ENCODE data around the gene GET4.
"Not testable (repeated sequence)": the region's sequence is repeated elsewhere in the genome, so short reads cannot be mapped to it uniquely, and the experiment has no call there.

Gene GET4

DNA sequence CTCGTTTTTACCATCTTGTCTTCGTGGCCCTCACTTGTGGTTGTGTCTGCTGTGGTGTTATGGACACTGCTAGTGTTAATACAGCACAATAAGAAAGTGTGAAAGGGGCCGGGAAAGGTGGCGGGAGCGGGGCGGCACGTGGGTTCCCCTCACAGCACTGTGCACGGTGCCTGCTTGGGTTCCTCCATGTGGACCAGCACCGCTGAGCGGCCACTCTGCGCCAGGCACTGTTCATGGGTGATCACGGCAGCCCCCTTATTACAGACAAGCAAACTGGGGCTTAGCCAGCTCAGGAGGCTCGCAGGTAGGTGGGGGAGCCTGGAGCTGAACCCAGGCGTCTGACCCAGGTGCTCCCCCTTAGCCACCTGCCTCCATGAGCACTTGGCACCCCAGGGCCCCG is 31.8 kb upstream of the GET4 start:
- H3K9ac ChIP-seq = no peak overlapping the region
- no peaks in the 10 kb centered on the region for H3K36me3 ChIP-seq (ENCODE audit: control insufficient read depth, insufficient read depth, low read length)
- no peaks in the 10 kb centered on the region for H3K27me3 ChIP-seq (ENCODE audit: control insufficient read depth, insufficient read depth, low read length)
- H3K27ac ChIP-seq = no peak overlapping the region
- no peaks in the 10 kb centered on the region for H3K9me3 ChIP-seq (ENCODE audit: control insufficient read depth, low read length)
- no peaks in the 10 kb centered on the region for H3K4me1 ChIP-seq
- no peak overlapping the region for H2AFZ ChIP-seq
- no peak overlapping the region for H3K4me2 ChIP-seq (ENCODE audit: low read length)
- peaks cover 43% of the 10 kb centered on the region for H3K79me2 ChIP-seq
- TF ChIP-seq, protein P1, sequence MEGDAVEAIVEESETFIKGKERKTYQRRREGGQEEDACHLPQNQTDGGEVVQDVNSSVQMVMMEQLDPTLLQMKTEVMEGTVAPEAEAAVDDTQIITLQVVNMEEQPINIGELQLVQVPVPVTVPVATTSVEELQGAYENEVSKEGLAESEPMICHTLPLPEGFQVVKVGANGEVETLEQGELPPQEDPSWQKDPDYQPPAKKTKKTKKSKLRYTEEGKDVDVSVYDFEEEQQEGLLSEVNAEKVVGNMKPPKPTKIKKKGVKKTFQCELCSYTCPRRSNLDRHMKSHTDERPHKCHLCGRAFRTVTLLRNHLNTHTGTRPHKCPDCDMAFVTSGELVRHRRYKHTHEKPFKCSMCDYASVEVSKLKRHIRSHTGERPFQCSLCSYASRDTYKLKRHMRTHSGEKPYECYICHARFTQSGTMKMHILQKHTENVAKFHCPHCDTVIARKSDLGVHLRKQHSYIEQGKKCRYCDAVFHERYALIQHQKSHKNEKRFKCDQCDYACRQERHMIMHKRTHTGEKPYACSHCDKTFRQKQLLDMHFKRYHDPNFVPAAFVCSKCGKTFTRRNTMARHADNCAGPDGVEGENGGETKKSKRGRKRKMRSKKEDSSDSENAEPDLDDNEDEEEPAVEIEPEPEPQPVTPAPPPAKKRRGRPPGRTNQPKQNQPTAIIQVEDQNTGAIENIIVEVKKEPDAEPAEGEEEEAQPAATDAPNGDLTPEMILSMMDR (IDR thresholded peaks at IDR 0.05) = no peak
- H3K4me3 ChIP-seq (ENCODE audit: low read depth, low read length) = no peak overlapping the region

- H3K36me3 ChIP-seq (ENCODE audit: control insufficient read depth, insufficient read depth, low read length) = no peaks in the 10 kb centered on the region
- no peak overlapping the region for H3K27ac ChIP-seq
- TF ChIP-seq, protein P1 (IDR thresholded peaks at IDR 0.05) = no peak
- H3K4me2 ChIP-seq (ENCODE audit: low read length) = no peak overlapping the region
- H3K4me3 ChIP-seq (ENCODE audit: low read depth, low read length) = no peak overlapping the region
- no peak overlapping the region for H2AFZ ChIP-seq
- H3K9me3 ChIP-seq (ENCODE audit: control insufficient read depth, low read length) = no peaks in the 10 kb centered on the region
- no peaks in the 10 kb centered on the region for H3K27me3 ChIP-seq (ENCODE audit: control insufficient read depth, insufficient read depth, low read length)
- H3K4me1 ChIP-seq = no peaks in the 10 kb centered on the region
- H3K79me2 ChIP-seq = peaks cover 40% of the 10 kb centered on the region
- no peak overlapping the region for H3K9ac ChIP-seq
Measured at GRCh38 chr7:845091-845490, 31.3 kb upstream of the GET4 start.

- Histone ChIP-seq H3K36me3 (ENCODE audit: control insufficient read depth, insufficient read depth, low read length) (no peaks in the 10 kb centered on the region), H3K27ac (no peak overlapping the region)
Measured at GRCh38 chr7:845731-846130, 30.6 kb upstream of the GET4 start.

GRCh38 chr7:846958-847650 is 29.2 kb upstream of the GET4 start:
- not testable (repeated sequence) for H3K9me3 ChIP-seq (ENCODE audit: control insufficient read depth, low read length); H3K27me3 ChIP-seq (ENCODE audit: control insufficient read depth, insufficient read depth, low read length); H3K27ac ChIP-seq; H3K36me3 ChIP-seq (ENCODE audit: control insufficient read depth, insufficient read depth, low read length); H3K9ac ChIP-seq; H3K4me1 ChIP-seq; H3K4me3 ChIP-seq (ENCODE audit: low read depth, low read length); H3K4me2 ChIP-seq (ENCODE audit: low read length); H2AFZ ChIP-seq
- peaks cover 36% of the 10 kb centered on the region for H3K79me2 ChIP-seq

More at GRCh38 chr7:845731-846130, 30.6 kb upstream of the GET4 start:
- no peak overlapping the region for H3K9ac ChIP-seq
- H2AFZ ChIP-seq = no peak overlapping the region
- no peak overlapping the region for H3K4me2 ChIP-seq (ENCODE audit: low read length)
- no peaks in the 10 kb centered on the region for H3K9me3 ChIP-seq (ENCODE audit: control insufficient read depth, low read length)
- H3K27me3 ChIP-seq (ENCODE audit: control insufficient read depth, insufficient read depth, low read length) = no peaks in the 10 kb centered on the region
- H3K4me3 ChIP-seq (ENCODE audit: low read depth, low read length) = no peak overlapping the region
- no peaks in the 10 kb centered on the region for H3K4me1 ChIP-seq
- TF ChIP-seq, protein P1 (IDR thresholded peaks at IDR 0.05) = no peak
- peaks cover 38% of the 10 kb centered on the region for H3K79me2 ChIP-seq

- not testable (repeated sequence) for H3K27me3 ChIP-seq (ENCODE audit: control insufficient read depth, insufficient read depth, low read length); H3K36me3 ChIP-seq (ENCODE audit: control insufficient read depth, insufficient read depth, low read length); H3K4me1 ChIP-seq; H3K4me3 ChIP-seq (ENCODE audit: low read depth, low read length); H3K4me2 ChIP-seq (ENCODE audit: low read length); H2AFZ ChIP-seq; H3K27ac ChIP-seq; H3K9ac ChIP-seq; H3K9me3 ChIP-seq (ENCODE audit: control insufficient read depth, low read length)
- H3K79me2 ChIP-seq = peaks cover 33% of the 10 kb centered on the region
Measured at GRCh38 chr7:847728-848127, 28.6 kb upstream of the GET4 start.

GRCh38 chr7:849145-849544 is 27.2 kb upstream of the GET4 start:
- TF ChIP-seq, protein P1 (IDR thresholded peaks at IDR 0.05) = no peak
- Histone ChIP-seq H3K27ac (no peak overlapping the region), H2AFZ (no peak overlapping the region), H3K36me3 (ENCODE audit: control insufficient read depth, insufficient read depth, low read length) (no peaks in the 10 kb centered on the region), H3K9ac (no peak overlapping the region), H3K9me3 (ENCODE audit: control insufficient read depth, low read length) (no peaks in the 10 kb centered on the region), H3K4me3 (ENCODE audit: low read depth, low read length) (no peak overlapping the region), H3K79me2 (peaks cover 31% of the 10 kb centered on the region), H3K4me2 (ENCODE audit: low read length) (no peak overlapping the region), H3K27me3 (ENCODE audit: control insufficient read depth, insufficient read depth, low read length) (no peaks in the 10 kb centered on the region), H3K4me1 (no peaks in the 10 kb centered on the region)

Measured in parathyroid adenoma (tissue), 2 donors.